Aorta (tissue), 5 donors: ENCODE measurements around the gene SART3. TPM values are rescaled to one million over a fixed set of nuclear protein-coding genes. Genes with fewer than 3 reads are reported as not detected.

Experiments used
- ATAC-seq: fragments of 200-7000 bp; cut with Tn5 transposase; one replicate; pipeline ENCODE4 v1.9.1; 2022; ENCODE audit warnings: moderate library complexity; ENCODE audit not compliant: low FRiP score
- DNase-seq, 2 donors: peaks; one replicate each; pipeline ENCODE4 v3.0.0-alpha.2; 2020
- H3K27ac ChIP-seq, 2 donors: one replicate each; pipeline ENCODE4 v1.5.1; 2013; ENCODE audit warnings: low read length in 2 of 2, mild to moderate bottlenecking in 2 of 2, moderate library complexity in 2 of 2, control low read depth in 1 of 2, inconsistent platforms in 1 of 2, low read depth in 1 of 2
- H3K27me3 ChIP-seq, 2 donors: one replicate each; pipeline ENCODE4 v1.6.1; 2013; ENCODE audit warnings: control low read depth in 1 of 2, low read length in 1 of 2, mild to moderate bottlenecking in 1 of 2, moderate library complexity in 1 of 2; ENCODE audit not compliant: insufficient read depth in 2 of 2, control insufficient read depth in 1 of 2
- H3K36me3 ChIP-seq, 2 donors: one replicate each; pipeline ENCODE4 v1.6.1; 2013; ENCODE audit warnings: control low read depth in 1 of 2, low read length in 1 of 2, mild to moderate bottlenecking in 1 of 2; ENCODE audit not compliant: insufficient read depth in 2 of 2, control insufficient read depth in 1 of 2
- H3K4me1 ChIP-seq, 2 donors: one replicate each; pipeline ENCODE4 v1.6.1; 2013; ENCODE audit warnings: low read length in 2 of 2, control low read depth in 1 of 2, mild to moderate bottlenecking in 1 of 2, moderate library complexity in 1 of 2; ENCODE audit not compliant: insufficient read depth in 2 of 2, control insufficient read depth in 1 of 2
- H3K4me3 ChIP-seq, 2 donors: one replicate each; pipeline ENCODE4 v1.5.1; 2013; ENCODE audit warnings: low read length in 2 of 2, control low read depth in 1 of 2, mild to moderate bottlenecking in 1 of 2
- H3K9me3 ChIP-seq: one replicate; pipeline ENCODE4 v1.6.1; 2013; ENCODE audit warnings: mild to moderate bottlenecking, low read length; ENCODE audit not compliant: control insufficient read depth
- WGBS, 2 donors: extraction: QIAGEN DNeasy Blood & Tissue Kit; methylation state at CpG; one replicate each; pipeline ENCODE4 v1.1.7; 2013; 5-methylcytosine and 5-hydroxymethylcytosine counted together
- intact Hi-C, 2 donors: fragments of 100-400 bp; cut with DNase I; formaldehyde crosslinking; loops; one replicate each; pipeline versions ENCODE4 v1.14.2 to v1.15.0; 2022
- polyA plus RNA-seq, 2 donors: library from polyadenylated mRNA; stranded (reverse); fragments of 200-250 nt; gene quantifications; one replicate each; pipeline ENCODE4 v1.2.3, GENCODE V29; 2013
- total RNA-seq, 2 donors: library from RNA; stranded (reverse); fragmentation: NEBNext Ultra II Directional; extraction: Animal tissue kit (Norgen Biotek cat#: 25700); gene quantifications; one replicate each; pipeline ENCODE4 v1.2.1, GENCODE V29; 2021
- donor health status: healthy with polysubstance abuse.
- donor health status: Bipolar disorder and iron deficiency.
- donor health status: DM: no; HTN: no; CAD: no.
- donor health status: DM: no; HTN: no; CAD: no.
- donor health status: DM: yes; HTN: yes; CAD: no.

Gene SART3
- total and polyA plus RNA-seq, 4 donors = 11.5 to 51.3 (median 35.0) TPM

- Histone ChIP-seq H3K4me1 (no peaks in the 10 kb centered on the region), H3K27me3 (no peaks in the 10 kb centered on the region), H3K9me3 (no peaks in the 10 kb centered on the region), H3K27ac (no peak overlapping the region), H3K36me3 (no peaks in the 10 kb centered on the region), H3K4me3 (no peak overlapping the region)
- intact Hi-C loops = no loop called here
- no peak for ATAC-seq
- no peak for DNase-seq
- 42 to 45% methylated on average over 7 of the region's 7 CpGs for WGBS, 2 donors
Observed at GRCh38 chr12:108583991-108584390, 23.0 kb upstream of the SART3 start.

GRCh38 chr12:108582978-108583770 lies 22.2 kb upstream of the SART3 start:
- ATAC-seq = no peak
- Histone ChIP-seq H3K27ac (no peak overlapping the region), H3K4me1 (no peaks in the 10 kb centered on the region), H3K36me3 (no peaks in the 10 kb centered on the region), H3K9me3 (no peaks in the 10 kb centered on the region), H3K4me3 (no peak overlapping the region), H3K27me3 (no peaks in the 10 kb centered on the region)
- 80 to 84% methylated on average over 10 of the region's 10 CpGs for WGBS, 2 donors
- intact Hi-C loops = no loop called here
- DNase-seq = no peak

- no peaks in the 10 kb centered on the region for H3K27me3 ChIP-seq
- ATAC-seq (no peak), DNase-seq (no peak)
- no peaks in the 10 kb centered on the region for H3K4me1 ChIP-seq
- intact Hi-C loops = no loop called here
- 88 to 90% methylated on average over 9 of the region's 9 CpGs for WGBS, 2 donors
- H3K27ac ChIP-seq = no peak overlapping the region
- no peaks in the 10 kb centered on the region for H3K9me3 ChIP-seq
- no peaks in the 10 kb centered on the region for H3K36me3 ChIP-seq
- no peak overlapping the region for H3K4me3 ChIP-seq
Observed at GRCh38 chr12:108582509-108582908, 21.5 kb upstream of the SART3 start.

- ATAC-seq (no peak), DNase-seq (no peak)
- Histone ChIP-seq H3K9me3 (no peaks in the 10 kb centered on the region), H3K4me1 (no peaks in the 10 kb centered on the region), H3K36me3 (no peaks in the 10 kb centered on the region), H3K4me3 (no peak overlapping the region), H3K27me3 (no peaks in the 10 kb centered on the region), H3K27ac (no peak overlapping the region)
- intact Hi-C loops = no loop called here
- WGBS, 2 donors = 80 to 84% methylated on average over 33 of the region's 33 CpGs
Observed at GRCh38 chr12:108581311-108582227, 20.6 kb upstream of the SART3 start.

GRCh38 chr12:108580531-108580930 lies 19.6 kb upstream of the SART3 start:
- DNase-seq = no peak
- Histone ChIP-seq H3K9me3 (no peaks in the 10 kb centered on the region), H3K27me3 (no peaks in the 10 kb centered on the region), H3K4me3 (no peak overlapping the region), H3K27ac (no peak overlapping the region), H3K36me3 (no peaks in the 10 kb centered on the region), H3K4me1 (no peaks in the 10 kb centered on the region)
- intact Hi-C loops = no loop called here
- ATAC-seq = peak; percentile 30
- WGBS, 2 donors = 75% methylated on average over 3 of the region's 3 CpGs

GRCh38 chr12:108578813-108579212 lies 17.8 kb upstream of the SART3 start:
- Histone ChIP-seq H3K27ac (no peak overlapping the region), H3K4me1 (no peaks in the 10 kb centered on the region), H3K36me3 (no peaks in the 10 kb centered on the region), H3K4me3 (no peak overlapping the region), H3K9me3 (no peaks in the 10 kb centered on the region), H3K27me3 (no peaks in the 10 kb centered on the region)
- intact Hi-C loops = no loop called here
- no peak for ATAC-seq
- DNase-seq = no peak
- 97% methylated on average over 3 of the region's 3 CpGs for WGBS, 2 donors

- Histone ChIP-seq H3K27me3 (no peaks in the 10 kb centered on the region), H3K9me3 (no peaks in the 10 kb centered on the region), H3K36me3 (no peaks in the 10 kb centered on the region), H3K4me1 (no peaks in the 10 kb centered on the region), H3K27ac (no peak overlapping the region), H3K4me3 (no peak overlapping the region)
- DNase-seq = no peak
- WGBS, 2 donors = 98 to 100% methylated on average over 2 of the region's 2 CpGs
- intact Hi-C loops = no loop called here
- no peak for ATAC-seq
Observed at GRCh38 chr12:108578264-108578663, 17.3 kb upstream of the SART3 start.

GRCh38 chr12:108577458-108577857 lies 16.5 kb upstream of the SART3 start:
- intact Hi-C loops = no loop called here
- no peak for ATAC-seq

More at GRCh38 chr12:108577458-108577857, 16.5 kb upstream of the SART3 start:
- Histone ChIP-seq H3K4me3 (no peak overlapping the region), H3K27me3 (no peaks in the 10 kb centered on the region), H3K9me3 (no peaks in the 10 kb centered on the region), H3K27ac (no peak overlapping the region), H3K36me3 (no peaks in the 10 kb centered on the region), H3K4me1 (no peaks in the 10 kb centered on the region)
- DNase-seq = no peak
